A673 (cell line): ENCODE data around the gene TMX3. TPM values are rescaled to one million over a fixed set of nuclear protein-coding genes. Genes with fewer than 3 reads are reported as not detected.
A peak's percentile ranks its signal among the peaks of the same experiment; 100 is the strongest.

Experiments used
- BruUV-seq: library from RNA; stranded (reverse); fragments of 400-500 nt; replicated peaks from 2 replicates; lab custom pipeline; 2021; lab: Mats Ljungman, UMichigan
- CTCF ChIA-PET: fragments of 300-600 bp; sonication (Branson Sonifier 250); formaldehyde crosslinking; loops from one replicate; lab custom pipeline; 2022; ENCODE audit warnings: antibody characterized with exemption; lab: Charles Lee
- POLR2A ChIA-PET: fragments of 300-600 bp; sonication (Branson Sonifier 250); formaldehyde crosslinking; loops from one replicate; lab custom pipeline; 2022; ENCODE audit warnings: antibody characterized with exemption; ENCODE audit not compliant: low non-redundant PET; lab: Charles Lee
- DNase-seq: peaks from one replicate; pipeline ENCODE4 v3.0.0-alpha.2; 2015; ENCODE audit warnings: low spot score
- H3K27ac ChIP-seq: fragments of 200-600 bp; sonication (generic); 2 replicates; pipeline ENCODE4 v1.5.1; 2016; ENCODE audit warnings: mixed run types, low read depth, mild to moderate bottlenecking, mixed read lengths, antibody characterized with exemption, low read length; ENCODE audit not compliant: poor library complexity, severe bottlenecking
- H3K27me3 ChIP-seq: fragments of 200-600 bp; sonication (generic); replicated peaks from 2 replicates; pipeline ENCODE4 v1.6.1; 2017; ENCODE audit warnings: mixed run types, low read depth, mild to moderate bottlenecking, mixed read lengths, antibody characterized with exemption, low read length; ENCODE audit not compliant: insufficient read depth, poor library complexity
- H3K36me3 ChIP-seq: fragments of 200-600 bp; sonication (generic); 2 replicates; pipeline ENCODE4 v1.6.1; 2016; ENCODE audit warnings: mixed run types, mild to moderate bottlenecking, mixed read lengths, antibody characterized with exemption, low read length; ENCODE audit not compliant: insufficient read depth, poor library complexity, severe bottlenecking
- H3K4me1 ChIP-seq: fragments of 200-600 bp; sonication (generic); 2 replicates; pipeline ENCODE4 v1.6.1; 2017; ENCODE audit warnings: mixed run types, mild to moderate bottlenecking, mixed read lengths, antibody characterized with exemption, low read length; ENCODE audit not compliant: insufficient read depth, poor library complexity, severe bottlenecking
- H3K4me3 ChIP-seq: fragments of 200-600 bp; sonication (generic); 2 replicates; pipeline ENCODE4 v1.5.1; 2016; ENCODE audit warnings: low read depth, mixed run types, mild to moderate bottlenecking, mixed read lengths, low read length; ENCODE audit not compliant: poor library complexity, severe bottlenecking
- H3K9me3 ChIP-seq: fragments of 200-600 bp; sonication (generic); 2 replicates; pipeline ENCODE4 v1.6.1; 2016; ENCODE audit warnings: mixed run types, low read depth, mild to moderate bottlenecking, mixed read lengths, antibody characterized with exemption, low read length; ENCODE audit not compliant: poor library complexity, severe bottlenecking
- CTCF ChIP-seq: fragments of 300-800, 200-600 bp; sonication (generic); conservative IDR thresholded peaks from 2 replicates; pipeline ENCODE4 v1.5.1; 2017; ENCODE audit warnings: low read depth, mild to moderate bottlenecking, antibody characterized with exemption, low read length, moderate library complexity, mixed read lengths
- EZH2 ChIP-seq: fragments of 200-600 bp; sonication (generic); IDR thresholded peaks from 2 replicates; pipeline ENCODE4 v1.6.1; 2017; ENCODE audit warnings: borderline replicate concordance, low read depth, mild to moderate bottlenecking, mixed read lengths, antibody characterized with exemption, low read length; ENCODE audit not compliant: poor library complexity, severe bottlenecking
- intact Hi-C: fragments of 100-400 bp; cut with micrococcal nuclease; formaldehyde crosslinking; loops from one replicate; pipeline ENCODE4 v1.10.0; 2022; ENCODE audit not compliant: unreplicated experiment
- total RNA-seq: library from RNA; stranded (reverse); gene quantifications from 2 replicates; pipeline ENCODE4 v1.2.3, GENCODE V29; 2021

Gene TMX3
- total RNA-seq, 1 experiment from 2014 or later = 56.0 TPM

GRCh38 chr18:68735483-68736343 is 20.8 kb upstream of the TMX3 start:
- TF ChIP-seq CTCF (peak; percentile 91), EZH2 (no peak)
- no peaks in the 10 kb centered on the region for H3K9me3 ChIP-seq
- no TSS peak for BruUV-seq
- H3K4me1 ChIP-seq = peaks cover 18% of the 10 kb centered on the region
- POLR2A ChIA-PET = no interaction called here
- intact Hi-C loops = loop anchor here (2.0 to 10.0 kb wide), 5 partner anchors 73 to 1519 kb away; no protein-coding TSS in a partner anchor
- peak; percentile 78 for DNase-seq
- no peaks in the 10 kb centered on the region for H3K27me3 ChIP-seq
- H3K27ac ChIP-seq = no peak overlapping the region
- H3K4me3 ChIP-seq = no peak overlapping the region
- no peaks in the 10 kb centered on the region for H3K36me3 ChIP-seq
- CTCF ChIA-PET = no interaction called here

GRCh38 chr18:68734308-68734707 is 19.4 kb upstream of the TMX3 start:
- BruUV-seq = no TSS peak
- ChIA-PET CTCF (no interaction called here), POLR2A (no interaction called here)
- no peaks in the 10 kb centered on the region for H3K9me3 ChIP-seq
- DNase-seq = no peak
- intact Hi-C loops = loop anchor here (2.0 to 10.0 kb wide), 2 partner anchors 110 to 1518 kb away; no protein-coding TSS in a partner anchor
- H3K4me1 ChIP-seq = peaks cover 18% of the 10 kb centered on the region
- TF ChIP-seq CTCF (no peak), EZH2 (no peak)
- H3K27me3 ChIP-seq = no peaks in the 10 kb centered on the region
- H3K27ac ChIP-seq = peak overlapping the region; percentile 4
- no peaks in the 10 kb centered on the region for H3K36me3 ChIP-seq
- no peak overlapping the region for H3K4me3 ChIP-seq

- Histone ChIP-seq H3K27ac (peak overlapping the region; percentile 4), H3K4me1 (peaks cover 24% of the 10 kb centered on the region), H3K4me3 (no peak overlapping the region), H3K36me3 (no peaks in the 10 kb centered on the region), H3K9me3 (no peaks in the 10 kb centered on the region), H3K27me3 (no peaks in the 10 kb centered on the region)
- intact Hi-C loops = loop anchor here (2.0 to 10.0 kb wide), 2 partner anchors 109 to 1517 kb away; no protein-coding TSS in a partner anchor
- CTCF ChIA-PET = no interaction called here
- no TSS peak for BruUV-seq
- no peak for TF ChIP-seq EZH2
- TF ChIP-seq CTCF = peak; percentile 52
- peak; percentile 52 for DNase-seq
- POLR2A ChIA-PET = interaction anchor here (0.6 kb wide), 1 partner anchor 855 kb away, joined by 3 read pairs; no protein-coding TSS in a partner anchor
These were observed 18.8 kb upstream of the TMX3 start for GRCh38 chr18:68733707-68734106.
